GM12878 (cell line): ENCODE data around the gene ARHGAP21. TPM values are rescaled to one million over a fixed set of nuclear protein-coding genes. Genes with fewer than 3 reads are reported as not detected.

ENCODE experiments used
- ATAC-seq: fragments of 200-7000 bp; cut with Tn5 transposase; 3 replicates; pipeline ENCODE4 v1.9.1; 2020; ENCODE audit warnings: mild to moderate bottlenecking, moderate library complexity
- BruUV-seq: library from RNA; stranded (reverse); fragments of 400-500 nt; replicated peaks from 2 replicates; lab custom pipeline; 2021; lab: Mats Ljungman, UMichigan
- CTCF ChIA-PET: fragments of 300-600 bp; sonication (Branson Sonifier 250); formaldehyde crosslinking; extraction: SDS; loops from one replicate; lab custom pipeline; 2021; ENCODE audit warnings: inconsistent platforms; lab: Yijun Ruan, JAX
- POLR2A ChIA-PET: fragments of 350-600 bp; formaldehyde crosslinking; extraction: SDS; loops from one replicate; lab custom pipeline; 2021; ENCODE audit warnings: inconsistent platforms; lab: Charles Lee
- RAD21 ChIA-PET: fragments of 300-600 bp; sonication (Branson Sonifier 250); formaldehyde crosslinking; loops from one replicate; lab custom pipeline; 2023; ENCODE audit warnings: antibody characterized with exemption; ENCODE audit not compliant: unreplicated experiment; lab: Charles Lee
- SMC1A ChIA-PET: fragments of 300-600 bp; sonication (Branson Sonifier 250); formaldehyde crosslinking; loops from one replicate; lab custom pipeline; 2023; ENCODE audit not compliant: unreplicated experiment, uncharacterized antibody; lab: Charles Lee
- DNase-seq: peaks from one replicate; pipeline ENCODE4 v3.0.0-alpha.2; 2011; ENCODE audit warnings: low read depth, low spot score
- FAIRE-seq: peaks from 3 replicates; lab custom pipeline; 2011; peaks lifted over from hg19 to GRCh38; lab: Jason Lieb, UNC
- H2AFZ ChIP-seq: 2 replicates; pipeline ENCODE4 v1.6.0; 2011; ENCODE audit warnings: low read depth, low read length, control low read depth; ENCODE audit not compliant: control insufficient read depth
- H3K27ac ChIP-seq: 2 replicates; pipeline ENCODE4 v1.5.1; 2011; ENCODE audit warnings: control low read depth; ENCODE audit not compliant: control insufficient read depth, insufficient read depth
- H3K27me3 ChIP-seq, 2 experiments: replicated peaks in 1 of 2; 2 replicates each; pipeline versions ENCODE4 v1.6.0 to v1.6.1; 2011; ENCODE audit warnings: low read length in 1 of 2; ENCODE audit not compliant: control insufficient read depth in 2 of 2, insufficient read depth in 2 of 2
- H3K36me3 ChIP-seq, 2 experiments: 2 replicates each; pipeline ENCODE4 v1.5.1; 2011; ENCODE audit warnings: low read length in 1 of 2; ENCODE audit not compliant: control insufficient read depth in 2 of 2, insufficient read depth in 2 of 2
- H3K4me1 ChIP-seq: 2 replicates; pipeline ENCODE4 v1.6.1; 2011; ENCODE audit warnings: mild to moderate bottlenecking, low read length, moderate library complexity, mixed read lengths; ENCODE audit not compliant: control insufficient read depth, insufficient read depth
- H3K4me2 ChIP-seq: 2 replicates; pipeline ENCODE4 v1.6.0; 2011; ENCODE audit warnings: control low read depth; ENCODE audit not compliant: control insufficient read depth, insufficient read depth
- H3K4me3 ChIP-seq: fragments of 200-600 bp; sonication (generic); 2 replicates; pipeline ENCODE4 v1.5.1; 2016
- H3K79me2 ChIP-seq: 2 replicates; pipeline ENCODE4 v1.6.0; 2011; ENCODE audit warnings: low read length; ENCODE audit not compliant: control insufficient read depth, insufficient read depth
- H3K9ac ChIP-seq: 2 replicates; pipeline ENCODE4 v1.8.0; 2011; ENCODE audit warnings: low read length, control low read depth, mixed read lengths; ENCODE audit not compliant: control insufficient read depth, insufficient read depth
- H3K9me3 ChIP-seq: replicated peaks from 3 replicates; pipeline ENCODE4 v1.5.1; 2011; ENCODE audit warnings: mild to moderate bottlenecking, low read length; ENCODE audit not compliant: control insufficient read depth, insufficient read depth
- H4K20me1 ChIP-seq: 2 replicates; pipeline ENCODE4 v1.6.0; 2011; ENCODE audit not compliant: control insufficient read depth, insufficient read depth
- CUX1 ChIP-seq: IDR thresholded peaks from 2 replicates; pipeline ENCODE4 v1.6.1; 2012; ENCODE audit warnings: improper control_type of control experiment, low read depth, low read length; ENCODE audit not compliant: insufficient replicate concordance
- EZH2 ChIP-seq: IDR thresholded peaks from 2 replicates; pipeline ENCODE4 v1.6.1; 2012; ENCODE audit warnings: low read depth, mild to moderate bottlenecking, control low read depth, inconsistent platforms, low read length, borderline replicate concordance; ENCODE audit not compliant: control insufficient read depth
- FOS ChIP-seq: IDR thresholded peaks from 3 replicates; pipeline ENCODE4 v1.6.1; 2011; ENCODE audit warnings: borderline replicate concordance; ENCODE audit not compliant: insufficient read length; ENCODE audit errors: extremely low read depth
- IKZF2 ChIP-seq, 2 experiments: fragments of 450-650 bp; IDR thresholded peaks; 2 replicates each; pipeline ENCODE4 v1.6.1; 2017; ENCODE audit warnings: mild to moderate bottlenecking in 2 of 2, moderate library complexity in 2 of 2
- JUND ChIP-seq: IDR thresholded peaks from 2 replicates; pipeline ENCODE4 v1.6.1; 2012; ENCODE audit warnings: low read depth, mild to moderate bottlenecking, low read length, improper control_type of control experiment, moderate library complexity
- MEF2A ChIP-seq: IDR thresholded peaks from 2 replicates; pipeline ENCODE4 v1.6.1; 2011; ENCODE audit warnings: low read depth, mild to moderate bottlenecking, low read length, moderate library complexity; ENCODE audit not compliant: insufficient read depth
- MTA3 ChIP-seq: IDR thresholded peaks from 2 replicates; pipeline ENCODE4 v1.6.1; 2012; ENCODE audit warnings: low read length, inconsistent platforms, borderline replicate concordance
- NRF1 ChIP-seq: conservative IDR thresholded peaks from 2 replicates; pipeline ENCODE4 v1.6.1; 2011; ENCODE audit warnings: mild to moderate bottlenecking, low read depth, low read length, improper control_type of control experiment
- STAT1 ChIP-seq: fragments of 450-650 bp; conservative IDR thresholded peaks from 2 replicates; pipeline ENCODE4 v1.6.1; 2014; ENCODE audit warnings: antibody characterized with exemption, mild to moderate bottlenecking
- ZBED1 ChIP-seq: IDR thresholded peaks from 2 replicates; pipeline ENCODE4 v1.6.1; 2016; ENCODE audit warnings: borderline replicate concordance
- ZNF207 ChIP-seq: fragments of 450-650 bp; IDR thresholded peaks from 2 replicates; pipeline ENCODE4 v1.6.1; 2014; ENCODE audit warnings: antibody characterized with exemption, mild to moderate bottlenecking, borderline replicate concordance
- WGBS: methylation state at CpG from one replicate; pipeline ENCODE4 v1.1.6; 2016; ENCODE audit warnings: low lambda C conversion rate; ENCODE audit not compliant: insufficient replicate concordance, insufficient coverage; ENCODE audit errors: missing lambda C conversion rate; 5-methylcytosine and 5-hydroxymethylcytosine counted together
- in situ Hi-C: fragments of 300-500 bp; cut with MboI; formaldehyde crosslinking; loops from 9 replicates; pipeline ENCODE4 v1.14.3; 2018; ENCODE audit warnings: mixed read lengths
- intact Hi-C: fragments of 100-400 bp; cut with micrococcal nuclease; formaldehyde crosslinking; loops from one replicate; pipeline ENCODE4 v1.14.2; 2022; ENCODE audit not compliant: unreplicated experiment
- polyA plus RNA-seq, 11 experiments: library from polyadenylated mRNA; depleted of rRNA in 4 of 11; unstranded in 6 of 11; stranded (reverse) in 5 of 11; fragments of >200 nt; fragmentation: Nextera tagmentation in 4 of 11; fragmentation: Illumina TruSeq in 1 of 11; extraction: Ambion mirVana in 4 of 11; extraction: Trizol in 1 of 11; gene quantifications; 1 replicate in 1 of 11; 2 replicates in 10 of 11; pipeline versions ENCODE4 v1.2.1 to v1.2.3, GENCODE V29; 2011 to 2016; ENCODE audit warnings: inconsistent platforms in 2 of 11, missing spikeins in 2 of 11, low read depth in 1 of 11
- total RNA-seq, 4 experiments: library from RNA; depleted of rRNA in 3 of 4; stranded (reverse); fragments of >200 nt in 3 of 4; fragmentation: Illumina TruSeq in 1 of 4; extraction: Trizol in 1 of 4; gene quantifications; 2 replicates each; pipeline versions ENCODE4 v1.2.1 to v1.2.3, GENCODE V29; 2013 to 2021

The ARHGAP21 gene
- total and polyA plus RNA-seq, 10 of the 15 experiments (the other 5 are each of a cell fraction or from before 2014, with no cell fraction given), result 11.7 to 103 (median 37.6) TPM

- no peak for TF ChIP-seq CUX1
- TF ChIP-seq, all 136 proteins: peak for 0
These were observed 27.0 kb upstream of the ARHGAP21 start (continued) for GRCh38 chr10:24750695-24751094.

- FAIRE-seq, result no peak
- no peaks in the 10 kb centered on the region for H3K27me3 ChIP-seq
- ChIA-PET SMC1A (interaction anchor here (0.6 kb wide), 1 partner anchor 293 kb away, joined by 3 read pairs; no protein-coding TSS in a partner anchor), CTCF (no interaction called here), POLR2A (no interaction called here), RAD21 (interaction anchor here (0.7 kb wide), 1 partner anchor 12 kb away, joined by 3 read pairs; no protein-coding TSS in a partner anchor)
- no peaks in the 10 kb centered on the region for H3K36me3 ChIP-seq
- H3K4me3 ChIP-seq, result no peak overlapping the region
- no peak overlapping the region for H2AFZ ChIP-seq
- WGBS, result 53% methylated on average over 4 of the region's 4 CpGs
- H3K27ac ChIP-seq, result no peak overlapping the region
- no peak overlapping the region for H3K9ac ChIP-seq
- DNase-seq, result no peak
- intact Hi-C loops, result no loop called here
- H3K4me2 ChIP-seq, result no peak overlapping the region
- in situ Hi-C loops, result no loop called here
- H4K20me1 ChIP-seq, result no peaks in the 10 kb centered on the region
- no peak for ATAC-seq
- TF ChIP-seq NRF1, result no peak
- no peak for TF ChIP-seq MTA3
- TF ChIP-seq ZBED1, result no peak
- no peak for TF ChIP-seq JUND
- TF ChIP-seq EZH2, result no peak
- TF ChIP-seq FOS, result no peak
- no peak for TF ChIP-seq ZNF207
- no peak for TF ChIP-seq STAT1
- no peak for TF ChIP-seq IKZF2 (IDR thresholded peaks at IDR 0.05)
- no peak for TF ChIP-seq MEF2A
- no peaks in the 10 kb centered on the region for H3K79me2 ChIP-seq
- H3K4me1 ChIP-seq, result no peaks in the 10 kb centered on the region
- no TSS peak for BruUV-seq
- no peaks in the 10 kb centered on the region for H3K9me3 ChIP-seq
These were observed 24.5 kb upstream of the ARHGAP21 start for GRCh38 chr10:24748214-24748613.
